HG03103 (cell line): ENCODE measurements around the gene PDCD1LG2.
A peak's percentile ranks its signal among the peaks of the same experiment; 100 is the strongest.
"Not testable (repeated sequence)": the region's sequence is repeated elsewhere in the genome, so short reads cannot be mapped to it uniquely, and the experiment has no call there.

Experiments
- ATAC-seq: cut with Tn5 transposase; IDR thresholded peaks from one replicate; pipeline ENCODE4 v1.9.1; 2021; ENCODE audit warnings: low read depth; ENCODE audit not compliant: unreplicated experiment

The PDCD1LG2 gene

DNA sequence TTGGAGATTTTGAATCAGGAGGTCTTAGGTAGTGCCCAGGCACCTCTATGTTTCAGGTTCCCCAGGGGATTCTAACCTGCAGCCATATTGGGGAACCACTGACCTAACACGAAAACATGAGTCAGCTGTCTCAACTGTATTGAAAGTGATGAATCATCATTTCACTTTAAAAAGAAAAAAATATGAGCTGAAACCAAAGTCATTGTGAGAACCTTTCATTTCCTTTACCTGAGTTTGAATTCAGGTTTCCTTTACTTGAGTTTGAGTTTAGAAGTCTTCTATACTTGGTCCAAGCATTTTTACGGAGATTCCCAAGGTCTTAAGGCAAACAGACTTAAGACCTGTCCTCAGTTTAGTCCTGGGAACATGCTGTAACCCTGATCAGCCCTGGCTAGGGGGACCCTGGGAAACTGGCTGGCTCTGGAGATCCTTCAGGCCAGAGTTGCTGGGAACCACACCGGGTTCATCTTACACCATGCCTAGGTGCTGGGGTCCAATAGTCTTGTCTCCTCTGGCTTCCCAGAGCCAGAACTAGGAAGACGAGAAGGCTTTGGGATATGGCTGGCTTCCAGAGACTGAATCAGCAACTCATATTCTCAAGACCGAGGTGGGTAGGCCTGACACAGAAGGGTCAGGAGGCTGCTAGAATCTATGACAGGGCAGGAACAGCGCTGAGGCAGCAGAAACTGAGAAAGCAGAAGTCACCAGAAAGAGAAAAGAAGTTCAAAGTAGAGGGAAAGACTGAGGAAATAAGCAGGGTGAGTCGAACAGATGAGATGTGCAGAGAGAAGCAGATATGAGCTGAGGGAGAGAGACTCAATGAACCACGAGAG lies 16.4 kb upstream of the PDCD1LG2 start:
- peak; percentile 71 for ATAC-seq

DNA sequence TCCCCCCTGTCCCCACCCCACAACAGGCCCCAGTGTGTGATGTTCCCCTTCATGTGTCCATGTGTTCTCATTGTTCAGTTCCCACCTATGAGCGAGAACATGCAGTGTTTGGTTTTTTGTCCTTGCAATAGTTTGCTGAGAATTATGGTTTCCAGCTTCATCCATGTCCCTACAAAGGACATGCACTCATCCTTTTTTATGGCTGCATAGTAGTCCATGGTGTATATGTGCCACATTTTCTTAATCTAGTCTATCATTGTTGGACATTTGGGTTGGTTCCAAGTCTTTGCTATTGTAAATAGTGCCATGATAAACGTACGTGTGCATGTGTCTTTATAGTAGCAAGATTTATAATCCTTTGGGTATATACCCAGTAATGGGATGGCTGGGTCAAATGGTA lies 15.6 kb upstream of the PDCD1LG2 start:
- ATAC-seq = not testable (repeated sequence)

DNA sequence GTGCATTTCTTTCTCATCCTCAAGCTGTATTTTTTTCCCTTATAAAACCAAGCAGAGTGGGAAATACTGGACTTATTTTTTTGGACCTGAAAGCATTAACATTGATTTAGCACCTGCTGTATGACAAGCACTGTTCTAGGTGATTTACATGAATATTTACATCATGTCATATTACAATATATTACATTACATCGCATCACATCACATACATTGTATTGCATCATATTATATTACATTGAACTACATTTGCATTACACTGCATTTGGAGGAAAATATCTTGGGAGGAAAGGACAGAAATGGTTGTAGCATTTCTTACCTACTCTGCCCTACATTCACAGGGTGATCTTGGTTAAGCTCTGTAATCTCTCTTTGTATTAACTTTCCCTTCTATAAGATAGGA lies 11.2 kb upstream of the PDCD1LG2 start:
- no peak for ATAC-seq

DNA sequence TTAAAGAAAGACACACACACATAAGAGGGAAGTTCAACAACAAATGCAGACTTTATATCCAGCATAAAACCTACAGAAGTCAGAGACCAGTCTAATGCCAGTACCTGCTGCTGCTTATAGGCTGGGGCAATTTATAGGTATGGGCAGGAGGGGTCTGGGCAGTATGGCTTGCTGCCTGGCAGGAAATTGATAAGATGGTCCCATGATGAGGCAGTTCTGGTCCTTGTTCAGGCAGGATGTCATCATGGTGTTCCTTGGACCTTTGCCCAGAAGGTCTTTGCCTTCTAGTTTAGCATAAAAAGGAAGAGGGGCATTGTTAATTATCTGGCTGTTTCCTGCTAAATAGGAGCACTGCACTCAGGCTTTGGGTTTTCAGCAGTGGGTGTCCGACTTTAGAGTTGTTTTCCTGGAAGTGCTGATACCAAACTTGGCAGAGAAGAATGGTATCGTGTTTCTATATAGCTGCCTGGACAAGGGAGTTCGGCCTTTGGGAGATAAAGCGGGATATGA lies 10.4 kb upstream of the PDCD1LG2 start:
- no peak for ATAC-seq

DNA sequence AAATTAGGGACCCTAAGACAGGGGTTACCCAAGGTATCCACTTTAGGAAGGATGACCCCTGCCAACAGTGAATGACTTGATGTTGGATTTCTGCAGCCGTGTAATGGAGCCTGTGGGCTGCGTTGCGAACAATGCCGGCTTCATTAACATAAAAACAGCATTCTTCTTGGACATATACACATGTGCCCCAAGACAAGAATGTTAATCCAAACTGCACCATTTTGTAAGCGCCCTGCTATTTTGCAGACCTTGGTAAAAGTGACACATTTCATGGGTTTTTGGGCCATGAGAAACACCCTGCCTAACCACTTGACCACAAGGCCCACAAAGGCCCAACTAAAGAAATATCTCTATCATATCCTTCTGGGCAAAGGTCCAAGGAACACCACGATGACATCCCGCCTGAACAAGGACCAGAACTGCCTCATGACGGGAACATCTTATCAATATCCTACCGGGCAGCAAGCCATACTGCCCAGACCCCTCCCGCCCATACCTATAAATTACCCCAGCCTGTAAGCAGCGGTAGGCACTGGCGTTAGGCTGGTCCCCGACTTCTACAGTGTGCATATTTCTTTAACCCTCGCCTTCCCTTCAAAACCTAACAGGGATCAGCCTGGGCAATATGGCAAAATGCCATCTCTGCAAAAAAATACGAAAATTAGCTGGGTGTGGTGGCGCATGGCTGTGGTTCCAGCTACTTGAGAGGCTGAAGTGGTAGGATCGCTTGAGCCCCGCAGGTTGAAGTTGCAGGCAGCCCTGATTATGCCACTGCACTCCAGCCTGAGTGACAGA lies 9.7 kb upstream of the PDCD1LG2 start:
- ATAC-seq = no peak

DNA sequence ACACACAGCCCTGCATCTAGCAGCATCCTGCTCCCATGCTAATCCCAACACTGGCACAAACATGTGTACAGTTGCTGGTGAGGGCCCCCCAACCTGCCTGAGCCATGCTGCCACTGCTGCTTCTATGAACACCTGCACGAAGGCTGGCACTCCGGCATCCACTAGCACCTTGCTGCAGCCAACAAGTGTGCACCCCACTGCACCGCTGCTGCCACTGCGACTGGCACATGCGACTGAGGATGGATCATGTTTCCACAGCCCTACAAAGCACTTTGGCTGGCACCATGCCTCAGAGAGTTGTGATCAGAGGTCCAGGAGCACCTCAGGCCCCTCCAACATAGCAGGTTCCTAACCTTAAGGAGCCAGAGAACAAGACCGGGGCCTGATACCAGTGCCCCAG lies 7.8 kb upstream of the PDCD1LG2 start:
- ATAC-seq = no peak

DNA sequence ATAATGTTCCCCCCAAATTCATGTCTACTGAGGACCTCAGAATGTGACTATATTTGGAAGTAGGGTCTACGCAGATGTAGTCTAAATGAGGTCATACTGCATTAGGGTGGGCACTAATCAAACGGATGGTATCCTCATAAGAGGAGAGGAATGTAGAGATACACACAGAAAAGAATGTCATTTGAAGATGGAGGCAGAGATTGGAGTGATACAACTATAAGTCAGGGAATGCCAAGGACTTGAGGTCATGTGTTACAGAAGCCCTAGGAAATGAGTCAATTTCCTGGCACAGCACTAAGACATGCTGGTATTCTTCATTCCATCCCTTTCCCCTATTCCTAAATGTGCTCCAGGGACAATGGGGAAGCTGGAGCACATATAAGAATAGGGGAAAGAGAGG lies 758 bp upstream of the PDCD1LG2 start:
- ATAC-seq = no peak

DNA sequence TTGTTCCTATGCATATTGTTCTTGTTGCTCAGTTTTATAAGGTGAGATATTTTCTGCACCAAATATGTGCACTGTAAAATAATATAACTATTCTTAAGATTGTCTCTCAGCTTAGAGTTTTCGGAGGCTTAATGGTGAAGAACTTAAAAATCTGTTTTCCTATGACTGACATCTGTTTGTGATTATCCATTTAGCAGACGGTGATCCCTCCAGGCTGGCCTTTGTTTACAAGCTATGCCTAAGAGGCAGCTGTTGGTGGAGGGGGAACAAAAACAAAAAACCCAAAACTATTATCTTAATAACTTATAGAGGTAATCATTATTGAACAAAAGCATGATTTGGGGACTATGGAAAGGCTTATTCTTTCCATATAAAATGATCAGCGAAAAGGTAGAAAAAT lies 658 bp downstream of the PDCD1LG2 start:
- no peak for ATAC-seq

DNA sequence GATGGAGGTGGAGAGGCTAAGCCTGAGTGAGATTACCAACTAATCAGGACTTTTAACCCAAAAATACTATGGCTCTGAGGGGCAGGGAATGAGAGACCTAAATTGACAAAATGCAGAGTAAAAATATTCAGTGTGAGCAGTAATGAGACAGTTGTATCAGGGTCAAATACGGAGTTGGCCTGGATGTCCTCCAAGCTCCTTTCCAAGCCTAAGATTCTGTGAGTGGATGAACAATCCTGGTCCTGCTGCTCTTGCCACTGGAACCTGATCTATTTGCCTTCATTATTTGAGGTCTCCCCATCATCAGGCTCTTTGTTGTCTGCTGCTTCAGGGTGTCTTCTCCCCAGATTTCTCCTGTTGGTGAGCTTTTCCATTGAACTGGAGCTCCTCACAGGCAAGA lies 1.1 kb downstream of the PDCD1LG2 start:
- ATAC-seq = no peak

DNA sequence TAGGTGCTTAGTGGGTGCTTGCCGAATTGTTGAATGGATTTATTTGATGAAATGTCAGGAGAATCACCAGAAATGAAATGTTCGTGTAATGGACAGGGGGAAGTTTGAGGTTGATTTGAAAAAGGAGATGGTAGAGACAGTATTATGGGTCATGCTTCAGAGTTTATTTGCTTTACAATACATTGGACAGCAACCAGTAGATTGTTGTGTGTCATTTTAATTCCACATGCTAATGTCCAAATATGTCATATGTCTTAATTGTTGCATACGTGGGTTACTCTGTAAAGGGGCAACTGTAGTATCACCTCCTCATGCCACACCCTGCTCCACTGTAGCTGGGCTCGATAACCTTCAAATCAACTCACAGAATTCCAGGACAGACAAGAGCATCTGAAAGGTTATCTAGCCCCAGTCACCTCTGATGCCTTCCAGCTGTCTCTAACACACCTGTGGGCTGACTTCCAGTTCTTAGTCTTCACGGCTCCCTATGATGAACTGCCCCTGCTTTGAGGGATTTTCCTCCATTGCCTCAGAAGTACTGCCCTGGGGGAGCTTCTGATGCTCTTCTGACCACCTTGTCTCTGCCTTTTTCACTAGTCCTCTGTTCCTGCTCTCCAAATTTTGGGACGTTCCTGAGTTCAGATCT lies 1.7 kb downstream of the PDCD1LG2 start:
- ATAC-seq = no peak

DNA sequence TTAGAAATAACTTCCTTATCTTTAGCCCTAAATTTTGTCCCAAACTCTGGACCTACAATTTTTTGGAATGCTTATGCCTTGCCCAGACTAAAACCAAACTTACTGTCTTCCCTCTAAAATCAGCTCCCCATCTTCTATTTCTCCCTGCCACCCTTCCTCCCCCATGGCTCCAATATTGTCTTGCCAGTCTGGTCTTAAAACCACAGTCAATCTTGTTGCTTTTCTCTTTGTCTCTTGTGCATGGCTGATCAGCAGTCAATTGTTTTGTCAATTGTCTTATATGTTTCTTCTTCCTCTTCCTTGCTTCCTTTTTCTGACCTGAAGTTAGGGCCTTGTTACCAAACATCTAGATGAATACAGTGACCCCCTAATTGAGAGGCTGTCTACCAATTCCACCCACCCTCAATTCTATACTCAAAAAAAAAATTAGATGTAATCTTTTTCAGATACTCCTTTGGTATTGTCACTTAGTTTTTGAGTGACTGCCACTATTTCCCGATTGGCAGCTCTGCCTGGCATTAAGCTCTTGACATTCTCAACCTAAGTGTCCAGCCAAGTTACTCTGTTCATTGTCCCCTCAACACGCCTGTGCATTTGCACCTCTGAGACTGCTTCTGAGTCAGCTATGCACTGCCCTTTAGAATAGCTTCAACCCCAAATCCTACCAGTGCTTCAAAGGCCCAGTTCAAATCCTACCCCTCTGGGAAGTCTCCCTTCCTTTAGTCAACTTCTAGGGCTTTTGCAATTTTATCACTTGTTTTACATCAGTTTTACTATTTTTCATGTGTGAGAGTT lies 2.5 kb downstream of the PDCD1LG2 start:
- no peak for ATAC-seq

DNA sequence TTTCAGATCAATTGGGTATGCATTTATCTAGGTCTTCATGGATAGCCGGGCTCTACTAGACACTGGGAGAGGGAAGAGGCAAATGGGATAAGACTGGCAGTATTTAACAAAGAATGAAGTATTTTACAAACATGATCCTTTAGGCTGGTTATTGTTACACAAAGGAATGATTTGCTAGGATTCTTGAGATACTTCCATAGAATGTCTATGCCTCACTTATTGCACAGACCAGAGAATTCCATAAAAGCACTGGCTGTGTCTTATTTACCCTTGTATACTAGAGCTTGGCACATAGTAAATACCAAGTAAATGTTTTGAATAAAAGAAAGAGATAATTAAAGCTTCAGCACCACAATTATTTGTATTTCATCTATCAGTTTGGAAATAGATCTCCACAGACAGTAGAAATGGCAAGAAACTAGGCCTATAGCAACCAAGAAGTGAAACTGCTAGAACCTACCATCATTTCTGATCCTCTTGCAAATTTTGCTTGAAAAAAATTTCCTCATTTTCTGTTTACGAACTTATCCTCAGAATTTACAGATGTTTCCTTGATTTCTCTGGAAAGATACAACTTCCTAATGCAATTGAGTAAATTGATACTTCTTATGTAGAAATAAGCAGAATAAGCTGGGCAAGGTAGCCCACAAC lies 3.8 kb downstream of the PDCD1LG2 start:
- ATAC-seq = no peak

DNA sequence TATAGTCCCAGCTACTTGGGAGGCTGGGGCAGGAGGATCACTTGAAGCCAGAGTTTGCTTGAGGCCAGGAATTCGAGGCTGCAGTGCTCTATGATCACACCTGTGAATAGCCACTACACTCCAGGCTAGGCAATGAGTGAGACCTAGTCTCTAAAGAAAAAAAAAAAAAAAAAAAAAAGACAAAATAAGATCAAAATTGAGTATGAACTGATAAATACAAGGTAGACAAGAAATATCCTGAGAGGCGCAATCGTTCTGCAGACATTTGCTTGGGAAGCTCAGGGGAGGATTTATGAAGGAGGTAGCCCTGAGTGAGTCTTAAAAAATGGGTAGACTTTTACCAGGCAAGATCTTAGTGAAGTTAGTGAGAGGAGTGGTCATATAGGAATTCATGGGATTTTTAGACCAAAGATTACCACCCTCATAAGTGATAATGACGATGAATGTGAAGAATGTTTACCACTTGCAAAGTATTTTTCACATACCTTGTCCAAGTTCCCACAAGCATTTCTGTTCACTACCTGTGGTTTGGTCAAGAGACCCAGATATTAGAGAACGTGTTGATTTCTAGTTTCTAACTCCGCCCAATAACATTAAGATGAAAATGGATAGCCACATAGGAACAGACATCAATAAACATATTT lies 4.4 kb downstream of the PDCD1LG2 start:
- ATAC-seq = no peak

DNA sequence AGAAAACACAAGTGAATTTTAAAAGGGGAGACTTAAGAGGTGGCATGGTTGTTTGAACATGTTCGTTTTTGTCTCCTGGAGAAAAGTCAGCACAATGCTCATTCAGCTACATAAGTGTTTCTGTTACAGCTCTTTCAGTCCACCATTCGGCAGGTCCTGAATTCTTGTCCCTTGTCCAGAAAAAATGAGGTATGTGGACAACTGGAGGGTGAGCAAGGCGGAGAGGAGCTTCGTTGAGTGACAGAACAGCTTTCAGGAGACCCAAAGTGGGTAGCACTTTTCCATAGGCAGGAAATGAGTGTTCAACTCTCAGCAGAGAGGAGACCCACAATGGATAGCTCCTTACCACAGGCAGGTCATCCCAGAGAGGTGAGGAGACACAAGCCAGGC lies 4.9 kb downstream of the PDCD1LG2 start:
- ATAC-seq = no peak

DNA sequence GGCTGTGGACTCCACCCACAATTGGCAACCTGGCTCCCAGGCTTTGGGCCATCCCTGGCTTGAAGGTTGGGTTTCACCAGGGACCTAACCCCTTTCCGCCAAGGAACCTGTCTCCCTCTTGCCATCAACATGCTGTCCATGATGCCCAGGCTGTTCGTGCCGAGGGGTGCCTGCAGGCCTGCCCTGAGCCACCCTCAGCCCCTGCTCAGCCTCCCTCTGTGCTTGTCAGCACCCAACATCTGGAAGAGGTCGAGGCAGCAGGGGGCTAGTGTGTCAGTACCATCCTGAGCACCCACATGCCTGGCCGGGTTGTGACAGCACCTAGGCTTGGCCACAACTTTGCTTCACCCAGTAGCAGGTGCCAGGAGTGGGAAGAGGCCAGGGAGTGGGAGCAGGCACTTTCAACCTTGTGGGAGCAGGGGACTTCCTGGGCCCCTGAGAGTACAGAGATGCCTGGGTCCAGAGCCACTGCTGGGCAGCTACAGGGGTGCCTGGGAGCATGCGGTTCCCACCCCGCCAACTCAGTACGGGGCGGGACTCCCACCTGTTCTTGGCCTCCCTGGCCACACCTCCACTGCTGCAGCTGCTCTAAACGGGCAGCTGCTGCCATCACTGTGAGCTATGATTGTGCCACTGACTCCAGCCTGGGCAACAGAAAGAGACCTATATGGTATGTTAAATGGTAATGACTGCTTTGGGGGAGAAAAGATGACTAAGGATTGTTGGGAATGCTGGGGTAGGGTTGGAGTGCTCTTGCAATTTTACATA lies 6.3 kb downstream of the PDCD1LG2 start:
- no peak for ATAC-seq

DNA sequence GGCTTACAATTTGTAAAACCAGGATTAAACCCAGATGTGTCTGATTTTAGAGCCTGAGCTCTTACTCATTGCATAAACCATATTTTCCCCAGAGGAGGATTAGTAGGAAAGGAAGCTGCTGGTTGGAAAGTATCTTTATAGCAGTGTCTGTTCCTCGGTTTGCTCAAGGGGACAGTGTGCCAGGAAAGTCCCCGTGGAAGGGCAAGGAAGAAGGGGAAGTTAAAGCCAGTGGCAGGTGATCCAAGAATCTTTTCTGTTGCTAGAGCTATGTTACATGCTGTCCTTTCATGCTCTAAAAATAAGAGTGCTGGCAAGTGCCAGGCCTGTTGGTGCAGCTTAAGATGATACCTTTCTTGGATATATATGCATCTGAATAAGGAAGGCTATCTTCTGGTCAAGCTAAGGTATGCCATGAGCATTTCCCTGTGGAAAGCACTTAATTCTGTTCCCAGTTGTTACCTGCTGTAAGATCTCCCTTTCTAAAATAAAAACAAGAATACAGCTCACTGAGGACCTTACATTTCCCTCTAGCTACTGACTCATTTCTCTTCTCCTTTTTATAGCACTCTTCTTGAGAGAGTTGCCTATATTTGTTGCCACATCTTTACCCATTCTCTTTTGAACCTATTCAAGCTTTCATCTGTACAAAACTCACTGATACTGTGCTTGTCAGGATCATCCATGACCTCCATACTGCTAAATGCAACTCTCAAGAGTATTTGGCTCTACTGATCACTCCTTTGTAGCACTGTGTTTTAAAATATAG lies 8.0 kb downstream of the PDCD1LG2 start:
- peak; percentile 63 for ATAC-seq

DNA sequence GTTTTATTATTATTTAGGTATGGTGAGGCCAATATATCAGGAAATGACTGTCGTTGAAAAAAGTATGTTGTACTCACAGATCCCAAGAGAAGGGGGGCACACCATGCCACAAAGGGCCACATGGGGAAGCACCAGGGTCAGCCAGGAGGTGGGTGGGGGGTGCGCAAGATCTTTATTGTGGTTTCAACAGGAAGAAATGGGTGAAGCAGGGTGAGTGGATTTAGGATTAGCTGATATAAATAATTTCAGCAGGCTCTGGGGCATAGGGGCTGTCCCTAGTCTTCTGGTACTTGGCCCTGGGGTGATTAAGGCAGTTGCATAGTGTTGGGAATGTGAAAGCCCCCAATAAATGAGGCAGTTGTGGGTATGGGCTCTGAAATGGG lies 8.6 kb downstream of the PDCD1LG2 start:
- no peak for ATAC-seq

DNA sequence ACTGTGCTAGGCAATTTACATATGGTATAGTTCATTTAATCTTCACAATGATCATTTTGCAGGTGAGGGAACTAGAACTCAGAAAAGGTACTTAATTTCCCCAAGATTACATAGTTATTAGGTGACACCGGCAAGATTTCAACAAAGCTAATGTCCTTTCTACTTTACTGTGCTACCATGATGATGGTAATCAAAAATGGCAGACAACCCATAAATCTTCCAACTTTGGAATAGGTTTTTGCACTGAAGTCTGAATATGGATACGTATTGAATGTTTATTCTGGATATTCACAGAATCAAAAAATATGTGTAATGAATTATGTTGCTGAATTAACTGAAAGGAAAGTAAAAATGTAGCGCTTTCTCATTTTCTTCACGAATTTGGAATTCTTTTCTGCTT lies 13.8 kb downstream of the PDCD1LG2 start:
- ATAC-seq = no peak
